Colonic mucosa (tissue), 4 donors: Measurements from ENCODE around the gene GPC1. TPM values are rescaled to one million over a fixed set of nuclear protein-coding genes. Genes with fewer than 3 reads are reported as not detected.

ENCODE experiments used
- DNase-seq: peaks from one replicate; pipeline ENCODE4 v3.0.0-alpha.2; 2020
- H3K27ac ChIP-seq: fragments of 200-600 bp; one replicate; pipeline ENCODE4 v1.8.0; 2021
- H3K27me3 ChIP-seq: fragments of 200-600 bp; one replicate; pipeline ENCODE4 v1.8.0; 2021
- H3K36me3 ChIP-seq: fragments of 200-600 bp; one replicate; pipeline ENCODE4 v1.8.0; 2021
- H3K4me1 ChIP-seq: fragments of 200-600 bp; one replicate; pipeline ENCODE4 v1.8.0; 2021; ENCODE audit warnings: mild to moderate bottlenecking
- H3K4me3 ChIP-seq: fragments of 200-600 bp; one replicate; pipeline ENCODE4 v1.8.0; 2021
- H3K9ac ChIP-seq, 2 donors: one replicate each; pipeline ENCODE4 v1.7.0; 2013; ENCODE audit warnings: control low read depth in 2 of 2, low read depth in 2 of 2, low read length in 2 of 2
- H3K9me3 ChIP-seq: fragments of 200-600 bp; one replicate; pipeline ENCODE4 v1.8.0; 2021
- CTCF ChIP-seq: fragments of 200-600 bp; IDR thresholded peaks from one replicate; pipeline ENCODE4 v1.8.0; 2022; ENCODE audit warnings: antibody characterized with exemption, mild to moderate bottlenecking
- intact Hi-C: fragments of 100-400 bp; cut with DNase I; formaldehyde crosslinking; loops from one replicate; pipeline ENCODE4 v1.14.1; 2022
- total RNA-seq, 2 donors: library from RNA; stranded (reverse); fragmentation: NEBNext Ultra II Directional in 1 of 2; extraction: Animal tissue kit (Norgen Biotek cat#: 25700) in 1 of 2; gene quantifications; one replicate each; pipeline ENCODE4 v1.2.1, GENCODE V29; 2021
- donor health status: healthy.
- donor health status: DM: no; HTN: no; CAD: no.
- donor health status: DM: no; HTN: no; CAD: no.

GPC1 gene
- total RNA-seq, 2 donors from 2014 or later = 19.0 to 23.1 TPM

DNA sequence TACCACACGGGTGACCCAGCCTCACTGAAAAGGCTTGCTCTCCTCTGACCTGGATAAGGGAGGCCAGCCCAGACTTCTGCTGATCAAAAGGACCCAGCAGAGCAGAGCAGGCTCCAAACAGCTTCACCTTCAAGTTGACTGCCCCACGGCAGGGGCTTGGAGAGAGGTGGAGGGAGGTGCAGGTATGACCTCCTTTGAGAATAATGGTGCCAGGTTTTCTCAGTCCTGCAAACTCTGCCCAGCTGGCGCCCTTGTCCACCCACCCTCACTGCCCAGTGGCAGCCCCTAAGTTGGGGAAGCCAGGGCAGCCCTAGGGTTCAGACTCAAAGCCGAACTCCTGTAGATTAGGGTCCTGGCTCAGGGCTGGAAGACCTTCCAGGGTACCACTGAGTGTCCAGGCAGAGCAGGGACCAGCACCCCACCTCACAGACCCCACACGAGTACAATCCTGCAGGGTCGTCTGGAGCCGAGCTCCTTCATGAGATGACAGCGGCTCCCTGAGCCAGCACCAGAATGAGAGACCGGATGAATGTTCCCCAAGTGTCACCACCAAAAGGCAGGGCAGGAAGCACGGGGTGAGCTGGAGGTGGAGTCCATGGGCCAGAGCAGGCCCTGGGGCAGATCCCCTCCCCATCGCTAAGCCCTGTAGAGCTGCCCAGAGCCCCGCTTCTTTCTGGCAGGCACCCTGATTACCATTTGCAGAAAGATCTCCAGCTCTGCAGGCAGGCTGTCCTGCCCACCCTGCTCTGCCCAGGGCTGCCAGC is 3.6 kb upstream of the GPC1 start:
- intact Hi-C loops = no loop called here
- Histone ChIP-seq H3K4me1 (no peaks in the 10 kb centered on the region), H3K9me3 (no peaks in the 10 kb centered on the region), H3K4me3 (no peak overlapping the region), H3K27ac (no peak overlapping the region), H3K36me3 (no peaks in the 10 kb centered on the region), H3K27me3 (peaks cover 5% of the 10 kb centered on the region), H3K9ac (no peak overlapping the region)
- TF ChIP-seq CTCF = no peak
- DNase-seq = no peak

GRCh38 chr2:240432430-240432819 is 3.0 kb upstream of the GPC1 start:
- Histone ChIP-seq H3K27ac (no peak overlapping the region), H3K9me3 (no peaks in the 10 kb centered on the region), H3K4me3 (no peak overlapping the region), H3K9ac (no peak overlapping the region), H3K27me3 (peaks cover 9% of the 10 kb centered on the region), H3K4me1 (no peaks in the 10 kb centered on the region), H3K36me3 (no peaks in the 10 kb centered on the region)
- no peak for DNase-seq
- no peak for TF ChIP-seq CTCF
- intact Hi-C loops = no loop called here

DNA sequence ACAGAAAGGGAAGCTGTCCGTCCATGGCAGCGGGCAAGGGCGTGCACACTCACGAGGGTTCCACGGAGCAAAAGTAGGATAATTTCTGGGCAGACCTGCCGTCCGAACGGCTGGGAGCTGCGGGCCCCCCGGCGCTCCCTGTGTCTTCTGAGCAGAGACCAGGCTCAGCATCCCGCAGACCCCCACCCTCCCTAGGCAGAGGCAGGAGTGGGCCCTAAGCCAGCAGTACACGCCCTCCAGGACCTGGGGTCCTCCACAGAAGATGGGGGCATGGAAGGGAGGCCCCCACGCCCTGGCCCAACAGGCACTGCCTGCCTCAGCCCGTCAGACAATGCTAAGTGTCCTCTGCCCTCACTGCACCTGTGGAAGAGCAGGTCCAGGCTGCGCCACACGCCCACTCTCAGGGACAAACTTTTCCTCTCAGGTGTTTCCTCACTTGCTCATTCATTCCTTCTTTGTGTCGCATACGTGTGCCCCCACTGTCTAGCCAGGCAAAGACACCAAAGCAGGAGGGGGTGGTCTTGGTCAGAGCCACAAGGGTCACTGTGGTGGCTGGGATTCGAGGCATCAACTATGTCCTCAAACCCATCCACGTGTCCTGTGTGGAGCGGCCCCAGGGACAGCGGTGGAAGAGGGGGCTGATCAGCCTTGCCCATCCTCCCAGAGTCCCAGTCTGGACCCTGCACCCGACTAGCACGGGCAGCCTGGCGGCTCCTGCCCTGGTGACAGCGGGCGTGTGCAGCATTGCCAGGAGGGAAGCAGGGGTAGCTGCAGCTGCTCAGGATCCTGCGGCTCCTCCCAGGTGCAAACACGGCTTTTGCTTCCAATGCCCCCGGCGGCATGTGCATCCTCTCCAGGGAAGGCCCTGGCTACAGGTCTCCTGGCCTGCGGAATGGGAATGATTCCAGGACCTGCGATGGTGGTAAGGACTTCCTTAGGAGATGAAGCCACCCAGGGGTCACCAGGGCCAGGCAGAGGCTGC is 2.4 kb upstream of the GPC1 start:
- Histone ChIP-seq H3K36me3 (no peaks in the 10 kb centered on the region), H3K27ac (peak overlapping the region; percentile 74), H3K4me1 (no peaks in the 10 kb centered on the region), H3K9me3 (no peaks in the 10 kb centered on the region), H3K9ac (no peak overlapping the region), H3K27me3 (peaks cover 9% of the 10 kb centered on the region), H3K4me3 (no peak overlapping the region)
- TF ChIP-seq CTCF = no peak
- no peak for DNase-seq
- intact Hi-C loops = no loop called here

DNA sequence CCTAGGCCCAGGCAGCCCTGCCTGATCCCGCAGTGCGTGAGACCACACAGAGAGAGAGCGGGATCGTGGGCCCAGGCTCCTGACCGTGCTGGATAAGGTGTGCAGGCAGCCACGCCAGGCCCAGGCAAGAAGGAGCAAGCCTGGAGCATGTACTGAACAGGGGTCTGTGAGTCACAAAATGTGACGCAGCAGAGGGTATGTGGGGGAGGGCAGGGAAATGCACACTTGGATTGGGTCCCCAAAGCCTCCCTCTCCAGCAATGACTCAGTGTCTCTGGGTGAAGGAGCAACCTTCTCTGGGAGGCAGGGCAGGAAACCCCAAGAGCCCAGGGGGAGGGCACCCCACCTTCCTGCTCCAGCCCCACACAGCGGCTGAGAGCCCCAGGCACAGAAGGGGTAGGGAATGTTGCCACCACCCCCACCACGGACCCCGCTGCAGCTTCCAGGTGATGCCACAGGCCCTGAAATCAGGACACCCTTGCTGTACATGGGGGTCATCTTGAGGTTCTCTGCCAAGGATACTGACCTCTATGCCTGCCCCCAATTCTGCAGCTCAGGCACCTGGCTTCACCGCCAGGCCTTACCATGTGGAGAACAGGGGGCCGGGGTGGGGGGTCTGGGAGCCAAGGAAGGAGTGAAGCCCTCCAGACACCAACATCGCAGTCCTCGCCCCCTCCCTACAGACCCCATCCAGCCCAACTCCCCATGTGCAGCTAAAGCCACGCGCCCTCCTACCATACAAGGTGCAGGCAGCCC is 1.3 kb upstream of the GPC1 start:
- TF ChIP-seq CTCF = no peak
- DNase-seq = no peak
- Histone ChIP-seq H3K4me3 (peak overlapping the region; percentile 71), H3K4me1 (no peaks in the 10 kb centered on the region), H3K27me3 (peaks cover 9% of the 10 kb centered on the region), H3K9me3 (no peaks in the 10 kb centered on the region), H3K36me3 (no peaks in the 10 kb centered on the region), H3K9ac (peak overlapping the region; percentile 26 to 40), H3K27ac (peak overlapping the region; percentile 74)
- intact Hi-C loops = no loop called here
